Retinal pigment epithelial cell (primary cell): ENCODE data around the gene AIF1L.

ENCODE experiments used
- DNase-seq: peaks from one replicate; pipeline ENCODE4 v3.0.0-alpha.2; 2010; ENCODE audit warnings: low read depth
- H3K4me3 ChIP-seq: 2 replicates; pipeline ENCODE4 v1.5.1; 2011; ENCODE audit warnings: mild to moderate bottlenecking, low read length, control low read depth, moderate library complexity
- CTCF ChIP-seq: conservative IDR thresholded peaks from 2 replicates; pipeline ENCODE4 v1.5.1; 2011; ENCODE audit warnings: low read depth, low read length, control low read depth, inconsistent platforms

The AIF1L gene

GRCh38 chr9:131051592-131052517 lies 44.5 kb upstream of the AIF1L start:
- no peak for DNase-seq
- H3K4me3 ChIP-seq: no peak overlapping the region
- TF ChIP-seq CTCF: no peak

GRCh38 chr9:131053896-131054295 lies 42.4 kb upstream of the AIF1L start:
- DNase-seq: no peak
- H3K4me3 ChIP-seq: no peak overlapping the region
- no peak for TF ChIP-seq CTCF

GRCh38 chr9:131056781-131057506 lies 39.4 kb upstream of the AIF1L start:
- no peak for TF ChIP-seq CTCF
- no peak for DNase-seq
- no peak overlapping the region for H3K4me3 ChIP-seq

GRCh38 chr9:131060900-131061630 lies 35.3 kb upstream of the AIF1L start:
- no peak overlapping the region for H3K4me3 ChIP-seq
- DNase-seq: no peak
- TF ChIP-seq CTCF: no peak

- no peak for DNase-seq
- TF ChIP-seq CTCF: no peak
Observed at GRCh38 chr9:131062969-131063368, 33.4 kb upstream of the AIF1L start.

GRCh38 chr9:131065599-131065998 lies 30.7 kb upstream of the AIF1L start:
- DNase-seq: no peak
- no peak for TF ChIP-seq CTCF
- no peak overlapping the region for H3K4me3 ChIP-seq

More at GRCh38 chr9:131062969-131063368, 33.4 kb upstream of the AIF1L start:
- H3K4me3 ChIP-seq: no peak overlapping the region
